ELR (cell line): Measurements from ENCODE around the gene PTCH2.
"Not testable (repeated sequence)": the region's sequence is repeated elsewhere in the genome, so short reads cannot be mapped to it uniquely, and the experiment has no call there.

Experiments used
- DNase-seq: peaks from one replicate; pipeline ENCODE4 v3.0.0-alpha.2; 2015; ENCODE audit warnings: low read depth

The PTCH2 gene

GRCh38 chr1:44802306-44803061 lies 40.6 kb downstream of the PTCH2 start:
- DNase-seq, result no peak

- peak; percentile 45 for DNase-seq
Observed at GRCh38 chr1:44801491-44802305, 41.4 kb downstream of the PTCH2 start.

- DNase-seq, result peak; percentile 99
Observed at GRCh38 chr1:44799770-44800584, 43.1 kb downstream of the PTCH2 start, which contains the start of gene PLK3. Gene PLK3, plus strand, starts transcription at chr1:44800377. Its CDS starts 87 bp downstream, at chr1:44800464.

GRCh38 chr1:44798481-44799365 lies 44.3 kb downstream of the PTCH2 start:
- no peak for DNase-seq

GRCh38 chr1:44797886-44798285 lies 45.2 kb downstream of the PTCH2 start:
- DNase-seq, result not testable (repeated sequence)

GRCh38 chr1:44792736-44793502 lies 50.1 kb downstream of the PTCH2 start:
- DNase-seq, result no peak

GRCh38 chr1:44790968-44791801 lies 51.9 kb downstream of the PTCH2 start:
- DNase-seq, result no peak

GRCh38 chr1:44788120-44788860 lies 54.8 kb downstream of the PTCH2 start, which contains the start of gene BEST4:
Gene BEST4, minus strand, starts transcription at chr1:44788170. Its CDS starts 465 bp downstream, at chr1:44787705.
- DNase-seq, result no peak

GRCh38 chr1:44787506-44787905 lies 55.5 kb downstream of the PTCH2 start:
- DNase-seq, result no peak

- no peak for DNase-seq
Observed at GRCh38 chr1:44786841-44787426, 56.1 kb downstream of the PTCH2 start.

- DNase-seq, result peak; percentile 63
Observed at GRCh38 chr1:44786138-44786840, 56.8 kb downstream of the PTCH2 start.

- DNase-seq, result no peak
Observed at GRCh38 chr1:44785501-44786137, 57.4 kb downstream of the PTCH2 start.

- no peak for DNase-seq
Observed at GRCh38 chr1:44785029-44785380, 58.0 kb downstream of the PTCH2 start.

- no peak for DNase-seq
Observed at GRCh38 chr1:44784094-44785028, 58.7 kb downstream of the PTCH2 start.

GRCh38 chr1:44783697-44784093 lies 59.4 kb downstream of the PTCH2 start:
- no peak for DNase-seq

- DNase-seq, result peak; percentile 46
Observed at GRCh38 chr1:44780583-44781121, 62.4 kb downstream of the PTCH2 start.
